Fibroblast of peridontal ligament (primary cell): ENCODE data around the gene NRXN3.
"Not testable (repeated sequence)": the region's sequence is repeated elsewhere in the genome, so short reads cannot be mapped to it uniquely, and the experiment has no call there.

ENCODE experiments used
- DNase-seq: peaks from one replicate; pipeline ENCODE4 v3.0.0-alpha.2; 2010; ENCODE audit errors: extremely low read depth

The NRXN3 gene

DNA sequence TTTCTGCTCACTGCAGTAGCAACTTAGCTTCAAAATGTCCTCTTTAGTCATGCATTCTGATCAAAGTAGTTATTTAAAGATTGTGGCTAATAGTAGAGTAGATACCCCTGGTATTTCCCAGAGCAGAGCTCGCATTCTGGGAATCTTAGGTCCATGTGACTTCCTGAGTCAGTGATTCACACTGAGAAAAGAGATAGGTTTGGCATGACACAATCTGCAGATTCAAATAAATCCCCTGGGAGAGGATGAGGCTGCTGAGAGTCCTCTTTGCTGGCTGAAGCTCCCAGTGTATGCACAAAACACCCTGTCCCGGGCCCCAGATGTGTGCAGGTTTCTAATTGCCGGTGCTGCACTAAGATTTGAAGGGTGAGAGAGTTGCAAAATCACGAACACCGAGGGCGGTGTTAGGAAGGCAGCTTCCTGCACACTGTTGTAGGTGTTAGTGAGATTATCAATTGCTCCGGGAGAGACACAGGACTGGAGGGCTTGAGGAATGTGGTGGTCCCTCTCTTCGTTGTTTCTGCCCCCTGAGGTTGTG, 233.2 kb downstream of the NRXN3 start:
- DNase-seq: no peak

DNA sequence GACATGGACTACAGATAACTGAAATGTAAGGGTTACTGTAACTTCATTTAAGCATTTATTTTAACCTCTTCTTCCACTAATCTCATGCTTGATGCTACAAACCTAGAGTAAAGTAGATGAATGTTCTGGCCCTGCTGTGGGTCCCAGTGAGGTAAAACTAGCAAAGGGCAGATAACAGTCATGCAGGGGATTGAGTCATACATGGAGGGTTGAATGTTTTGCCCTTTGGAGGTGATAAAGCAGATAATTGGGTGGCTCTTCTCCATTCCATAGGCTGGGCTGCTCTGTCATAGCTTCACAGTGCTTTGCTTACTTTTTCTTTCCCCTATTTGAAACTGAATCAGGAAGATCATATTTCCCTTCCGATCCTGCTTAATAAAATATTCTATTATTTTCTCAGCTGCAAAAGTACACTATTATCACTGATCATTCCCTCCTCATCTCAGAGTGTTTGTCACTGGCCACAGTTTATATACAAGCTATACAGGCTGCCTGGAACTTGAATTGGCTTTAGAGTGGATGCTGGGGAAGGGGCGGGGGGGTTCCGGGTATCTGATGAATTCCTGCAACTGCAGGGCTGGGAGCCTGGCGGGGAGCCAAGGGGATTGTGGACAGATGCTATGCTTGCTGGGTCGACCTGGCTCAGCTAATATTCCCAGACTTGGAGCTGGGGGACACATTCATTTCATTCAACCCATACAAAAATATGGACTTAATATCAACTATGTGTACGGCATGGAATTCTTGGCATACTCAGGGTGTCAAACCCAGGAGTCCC, 235.1 kb downstream of the NRXN3 start:
- no peak for DNase-seq

DNA sequence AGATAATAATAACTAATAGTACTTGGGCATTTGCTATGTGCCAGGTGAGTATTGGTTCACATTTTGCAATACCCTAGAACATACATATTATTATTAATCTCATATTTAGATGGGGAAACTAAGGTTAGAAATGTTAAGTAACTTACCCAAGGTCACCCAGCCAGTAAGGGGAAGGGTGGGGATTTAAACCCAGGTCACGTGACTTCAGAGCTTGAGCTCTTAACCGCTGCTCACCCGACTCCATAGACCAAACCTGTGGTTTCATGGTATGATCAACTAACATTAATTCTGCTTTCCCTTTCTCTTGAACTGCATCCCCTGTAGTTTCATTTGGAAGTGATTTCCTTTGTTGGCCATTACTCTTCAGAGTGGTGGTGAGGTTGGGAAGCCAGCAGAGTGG, 242.3 kb downstream of the NRXN3 start:
- no peak for DNase-seq

DNA sequence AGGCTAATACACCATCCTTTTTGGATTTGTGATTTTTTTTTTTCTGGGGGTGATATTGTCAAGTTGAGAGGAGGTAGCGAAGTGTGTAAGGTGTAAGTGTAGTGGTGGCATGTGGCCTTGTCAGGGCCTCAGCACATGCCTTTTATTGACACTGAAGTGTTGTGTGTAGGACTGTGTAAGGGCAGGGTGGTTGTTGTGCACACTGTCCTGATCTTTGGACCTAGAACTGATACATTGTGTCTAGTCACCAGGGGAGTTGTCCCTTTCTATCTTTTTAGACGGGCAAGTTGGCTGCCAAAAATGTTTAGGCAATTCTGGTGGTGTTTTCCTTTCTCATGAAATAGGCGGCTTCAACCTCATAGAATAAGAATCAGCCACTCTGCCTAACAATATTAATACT, 244.0 kb downstream of the NRXN3 start:
- no peak for DNase-seq

DNA sequence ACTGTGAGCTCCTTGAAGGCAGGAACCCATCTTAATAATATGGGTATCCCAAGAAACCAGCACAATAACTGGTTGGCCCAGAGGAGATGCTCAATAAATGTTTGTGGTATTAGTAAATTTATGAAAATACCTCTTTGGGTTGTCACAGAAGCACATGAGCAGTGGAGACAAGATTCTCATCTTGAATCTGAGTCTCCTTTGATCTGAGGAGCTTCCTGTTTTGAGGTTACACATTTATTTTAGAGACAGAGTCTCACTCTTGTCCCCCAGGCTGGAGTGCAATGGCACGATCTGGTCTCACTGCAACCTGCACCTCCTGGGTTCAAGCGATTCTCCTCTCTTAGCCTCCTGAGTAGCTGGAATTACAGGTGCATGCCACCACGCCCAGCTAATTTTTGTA, 247.4 kb downstream of the NRXN3 start:
- no peak for DNase-seq

DNA sequence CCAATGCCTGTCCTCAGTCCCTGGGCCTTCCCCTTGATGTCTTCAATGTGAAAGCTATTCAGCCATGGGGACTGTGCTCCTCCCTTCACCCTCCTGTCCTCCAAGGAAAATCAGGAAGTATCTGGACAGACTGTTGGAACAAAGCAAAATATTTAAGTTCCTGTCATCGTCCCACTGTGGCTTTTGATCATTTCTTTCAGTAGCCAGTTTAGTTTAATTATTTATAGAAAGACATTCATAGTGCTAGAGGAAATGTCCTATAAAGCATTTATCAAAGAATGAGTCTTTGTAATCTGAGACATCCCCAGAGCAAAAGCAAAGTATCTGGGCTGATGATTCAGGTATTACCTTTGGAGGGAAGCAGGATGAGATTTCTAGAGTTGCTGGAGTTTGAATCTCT, 254.1 kb downstream of the NRXN3 start:
- no peak for DNase-seq

DNA sequence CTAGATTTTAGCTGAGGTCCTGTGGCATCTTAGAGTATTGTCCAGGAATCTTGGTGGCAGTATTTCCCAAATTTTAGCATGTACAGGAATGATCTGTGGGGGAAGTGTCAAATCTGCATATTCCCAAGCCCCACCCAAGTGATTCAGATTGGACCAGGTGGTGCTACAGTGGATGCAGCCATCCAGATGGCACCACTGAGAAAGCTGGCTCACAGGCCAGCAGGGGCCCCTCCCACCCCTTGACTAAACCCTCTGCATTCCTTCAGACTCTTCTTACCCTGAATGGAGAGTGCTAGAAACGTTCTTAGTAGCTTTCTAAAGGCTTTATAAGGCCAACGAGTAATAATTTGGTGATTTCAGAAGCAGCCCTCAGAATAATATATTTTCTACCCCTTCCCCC, 255.2 kb downstream of the NRXN3 start:
- no peak for DNase-seq

DNA sequence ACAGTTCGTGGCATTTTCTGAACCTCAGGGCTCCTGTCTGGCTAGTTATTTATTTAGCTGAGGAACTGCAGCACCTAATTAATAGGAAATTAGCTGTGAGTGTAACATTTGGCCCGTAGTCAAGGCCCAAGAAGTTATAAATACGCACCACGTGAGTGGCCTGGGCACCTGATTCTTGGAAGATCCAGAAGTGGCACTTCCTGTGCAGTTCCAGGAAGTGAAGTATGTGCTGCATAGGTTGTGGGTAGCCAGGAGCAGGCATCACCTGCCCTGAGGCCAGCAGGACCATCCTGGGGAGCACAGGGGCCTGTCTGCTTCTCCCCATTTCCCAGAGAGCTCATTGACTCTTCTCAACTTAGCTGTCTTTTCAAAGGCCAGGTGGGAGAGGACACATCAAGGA, 255.6 kb downstream of the NRXN3 start:
- no peak for DNase-seq

DNA sequence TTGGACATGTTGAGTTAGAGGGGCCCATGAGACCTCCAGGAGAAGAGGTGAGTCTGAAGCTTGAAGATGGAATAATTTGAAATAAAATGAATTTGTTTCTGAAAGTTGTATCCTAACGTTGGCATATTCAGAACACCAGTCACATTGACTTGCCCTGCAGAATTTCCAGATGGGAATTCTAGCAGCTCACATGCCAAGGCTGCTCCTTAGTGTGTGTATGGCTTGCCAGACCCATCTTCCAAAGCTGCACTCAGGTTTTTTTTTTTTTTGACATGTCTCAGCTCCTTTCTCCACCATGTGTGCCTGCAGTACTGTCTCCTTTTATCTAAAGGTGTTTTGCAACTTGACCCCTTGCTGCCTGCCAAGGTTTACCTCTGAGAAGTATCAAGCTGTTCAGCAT, 261.9 kb downstream of the NRXN3 start:
- no peak for DNase-seq

DNA sequence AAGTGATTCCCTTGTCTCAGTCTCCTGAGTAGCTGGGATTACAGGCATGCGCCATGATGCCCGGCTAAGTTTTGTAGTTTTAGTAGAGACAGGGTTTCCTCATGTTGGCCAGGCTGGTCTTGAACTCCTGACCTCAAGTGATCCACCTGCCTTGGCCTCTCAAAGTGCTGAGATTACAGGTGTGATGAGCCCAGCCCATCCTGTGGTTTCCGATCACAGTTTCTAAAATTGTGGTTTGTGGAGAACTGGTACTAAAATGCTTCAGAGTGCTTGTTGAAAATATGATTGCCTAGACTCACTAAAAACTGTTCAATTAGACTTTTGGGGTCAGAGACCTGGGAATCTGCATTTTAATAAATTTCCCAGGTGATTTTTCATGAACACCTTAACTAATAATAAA, 267.3 kb downstream of the NRXN3 start:
- DNase-seq: not testable (repeated sequence)

DNA sequence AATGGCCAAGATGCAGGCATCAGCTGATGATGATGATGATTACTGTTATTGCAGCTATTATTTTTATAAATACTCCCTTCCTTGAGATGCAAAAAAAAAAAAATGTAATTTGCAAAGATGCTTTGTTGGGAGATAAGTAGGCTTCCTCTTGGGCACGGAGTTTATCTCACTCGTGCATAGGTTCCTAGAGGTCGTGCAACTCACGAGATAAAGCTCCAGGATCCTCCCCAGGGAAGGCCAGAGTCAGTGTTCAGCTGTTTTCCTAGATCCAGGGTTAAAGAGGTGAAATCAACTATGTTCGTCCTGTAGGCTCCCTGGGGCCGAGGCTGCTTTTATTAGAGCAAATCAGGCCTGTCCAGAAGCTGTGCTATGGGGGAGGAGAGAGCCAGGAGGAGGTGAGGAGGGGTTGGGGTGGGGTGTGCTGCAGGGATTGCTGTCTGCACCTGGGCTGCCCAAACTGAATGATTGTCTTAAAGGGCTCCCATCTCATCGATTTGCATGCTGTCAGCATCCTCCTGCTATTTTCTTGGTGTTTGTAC, 270.3 kb downstream of the NRXN3 start:
- DNase-seq: no peak

DNA sequence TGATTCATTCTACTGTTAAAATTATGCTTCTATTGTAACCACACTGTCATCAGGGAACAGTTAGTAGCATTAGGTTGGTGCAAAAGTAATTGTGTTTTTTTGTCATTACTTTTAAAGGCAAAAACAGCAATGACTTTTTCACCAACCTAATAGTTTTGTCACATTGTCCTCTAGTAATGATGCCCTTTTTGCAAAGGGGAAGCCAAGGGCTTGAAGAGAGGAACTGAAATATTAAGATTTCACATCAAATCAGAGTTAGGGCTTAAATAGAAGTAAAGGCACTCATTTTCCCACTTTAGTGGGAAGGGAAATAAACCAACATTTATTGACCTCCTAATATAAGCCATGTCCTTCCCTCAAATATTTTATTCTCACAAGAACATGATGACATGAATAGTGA, 273.7 kb downstream of the NRXN3 start:
- DNase-seq: no peak

GRCh38 chr14:78445275-78445674, 275.1 kb downstream of the NRXN3 start:
- no peak for DNase-seq

- peak; percentile 0 for DNase-seq
Observed at GRCh38 chr14:78446807-78447206, 276.6 kb downstream of the NRXN3 start.

GRCh38 chr14:78448164-78449094, 278.3 kb downstream of the NRXN3 start:
- peak; percentile 39 for DNase-seq

- DNase-seq: no peak
Observed at GRCh38 chr14:78450669-78451318, 280.6 kb downstream of the NRXN3 start.

DNA sequence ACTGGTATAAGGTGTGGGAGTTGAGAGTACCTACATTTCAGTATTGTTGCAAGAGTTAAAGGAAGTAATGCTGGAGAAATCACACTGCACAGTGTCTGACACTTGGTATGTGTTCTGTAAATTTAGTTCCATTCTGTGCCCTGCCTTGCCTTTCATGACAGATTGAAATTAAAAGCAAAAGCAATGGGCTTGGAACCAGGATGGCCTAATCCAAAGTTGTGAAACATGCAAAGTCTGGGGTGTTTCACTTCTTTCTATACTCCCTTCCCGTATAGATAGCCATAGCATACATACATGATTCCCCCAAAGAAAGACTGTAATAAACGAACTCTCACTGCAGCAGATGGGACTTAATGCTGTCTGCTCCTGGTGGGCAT, 281.1 kb downstream of the NRXN3 start:
- no peak for DNase-seq

DNA sequence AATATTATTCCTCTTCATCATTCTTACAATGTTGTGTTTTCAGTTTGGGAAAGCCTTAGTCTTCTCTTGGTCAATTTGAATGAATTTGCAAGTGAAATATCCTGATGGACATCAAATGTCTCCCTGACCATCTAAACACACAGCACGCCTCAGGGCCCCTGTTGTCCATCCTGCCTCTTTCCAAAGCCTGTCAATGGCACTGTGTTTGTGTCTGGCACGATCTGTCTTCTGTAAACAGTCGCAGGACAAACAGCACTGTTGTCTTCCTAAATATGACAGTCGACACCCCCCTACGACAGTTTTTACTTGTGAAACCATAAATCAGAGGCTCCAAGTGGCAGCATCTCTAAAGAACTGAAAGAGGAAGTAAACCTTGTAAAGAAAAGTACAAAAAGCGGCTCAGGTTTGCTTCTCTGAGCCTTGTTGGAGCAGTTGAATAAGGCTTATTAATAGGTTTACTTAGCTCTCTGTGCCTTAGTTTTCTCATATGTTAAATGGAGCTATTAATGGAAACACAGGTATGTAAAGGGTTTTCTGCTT, 285.8 kb downstream of the NRXN3 start:
- no peak for DNase-seq

- no peak for DNase-seq
Observed at GRCh38 chr14:78469947-78470346, 299.8 kb downstream of the NRXN3 start.

- no peak for DNase-seq
Observed at GRCh38 chr14:78479127-78479780, 309.1 kb downstream of the NRXN3 start.

- no peak for DNase-seq
Observed at GRCh38 chr14:78484028-78484427, 313.9 kb downstream of the NRXN3 start.
